ENCODE data around the gene USP3.
"Not testable (repeated sequence)": the region's sequence is repeated elsewhere in the genome, so short reads cannot be mapped to it uniquely, and the experiment has no call there.

The USP3 gene

DNA sequence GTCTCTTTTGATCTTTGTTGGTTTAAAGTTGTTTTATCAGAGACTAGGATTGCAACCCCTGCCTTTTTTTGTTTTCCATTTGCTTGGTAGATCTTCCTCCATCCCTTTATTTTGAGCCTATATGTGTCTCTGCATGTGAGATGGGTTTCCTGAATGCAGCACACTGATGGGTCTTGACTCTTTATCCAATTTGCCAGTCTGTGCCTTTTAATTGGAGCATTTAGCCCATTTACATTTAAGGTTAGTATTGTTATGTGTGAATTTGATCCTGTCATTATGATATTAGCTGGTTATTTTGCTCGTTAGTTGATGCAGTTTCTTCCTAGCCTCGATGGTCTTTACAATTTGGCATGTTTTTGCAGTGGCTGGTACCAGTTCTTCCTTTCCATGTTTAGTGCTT is 116.4 kb downstream of the USP3 start:
- DNase-seq: not testable (repeated sequence)

DNA sequence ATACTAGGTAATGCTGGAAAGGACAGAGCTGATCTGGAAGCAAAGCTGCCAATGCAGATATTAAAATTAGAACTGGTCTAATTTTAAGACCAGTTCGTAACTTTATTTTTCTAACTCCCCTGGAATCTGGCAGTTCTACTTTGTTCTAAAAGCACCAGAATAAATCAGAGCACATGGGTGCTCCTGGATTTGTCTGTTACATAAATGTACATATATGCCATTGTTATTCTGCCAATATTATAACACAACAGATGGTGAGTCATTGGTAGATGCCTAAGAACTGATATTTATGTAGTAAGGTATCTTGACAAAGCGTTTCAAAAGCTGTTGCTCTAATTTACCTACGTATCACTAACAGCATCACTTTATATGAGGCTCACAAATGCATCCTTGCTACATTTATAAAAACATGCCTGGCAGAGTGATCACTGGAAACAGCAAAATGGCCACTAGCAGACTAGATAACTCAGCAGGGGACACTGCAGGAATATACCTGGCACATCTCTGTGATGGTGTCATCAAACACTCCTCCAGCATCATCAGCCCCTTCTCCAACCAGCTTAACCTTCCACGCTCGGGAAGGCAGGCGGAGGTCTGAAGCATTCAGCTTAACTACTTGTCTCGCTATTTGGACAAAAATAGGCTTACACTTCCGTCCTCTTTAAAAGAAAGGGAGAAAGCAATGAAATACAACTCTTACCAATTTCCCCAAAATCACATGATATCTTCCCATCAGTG is 119.0 kb downstream of the USP3 start:
- DNase-seq: no peak

DNA sequence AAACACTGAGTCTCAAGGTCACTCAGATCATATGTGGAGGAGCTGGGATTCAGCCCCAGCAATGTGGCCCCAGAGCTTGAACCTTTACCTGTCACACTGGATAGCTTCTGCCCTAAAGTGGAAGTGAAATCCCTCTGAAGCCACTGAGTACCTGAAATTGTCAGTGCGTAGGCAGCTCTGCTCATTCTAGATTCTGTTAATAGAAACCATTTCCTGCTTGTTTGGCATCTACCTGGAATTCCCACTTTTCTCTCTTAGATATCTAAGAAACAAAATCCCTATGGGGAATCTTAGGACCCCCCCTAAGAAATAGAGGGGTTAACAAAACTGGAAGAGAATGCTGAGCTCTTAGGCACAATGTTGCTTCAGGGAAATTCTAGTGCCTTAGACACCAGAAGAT is 122.6 kb downstream of the USP3 start:
- DNase-seq: no peak

DNA sequence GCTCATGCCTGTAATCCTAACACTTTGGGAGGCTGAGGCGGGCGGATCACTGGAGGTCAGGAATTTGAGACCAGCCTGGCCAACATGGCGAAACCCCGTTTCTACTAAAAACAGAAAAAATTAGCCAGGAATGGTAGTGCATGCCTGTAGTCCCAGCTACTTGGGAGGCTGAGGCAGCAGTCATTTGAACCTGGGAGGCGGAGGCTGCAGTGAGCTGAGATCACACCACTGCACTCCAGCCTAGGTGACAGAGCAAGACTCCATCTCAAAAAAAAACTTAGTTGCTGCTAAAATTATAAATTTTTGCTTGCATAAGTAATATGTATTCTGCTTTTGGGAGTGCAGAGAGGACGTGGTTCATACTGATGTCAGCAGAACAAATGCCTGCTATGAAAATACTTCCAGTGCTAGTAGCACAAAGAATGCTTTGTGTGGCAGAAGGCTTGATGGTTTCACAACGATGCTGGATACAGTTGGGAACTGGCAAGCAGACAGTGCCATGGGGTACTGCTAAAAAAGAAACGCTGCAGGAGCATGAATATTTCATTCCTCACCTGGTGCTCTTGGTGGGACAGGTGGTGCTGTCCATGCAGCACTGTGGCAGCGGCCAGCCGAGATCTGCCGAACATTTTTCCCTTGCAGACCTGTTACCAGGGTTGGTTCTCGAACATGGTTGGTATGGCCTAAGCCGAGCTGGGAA is 123.9 kb downstream of the USP3 start:
- DNase-seq: no peak

DNA sequence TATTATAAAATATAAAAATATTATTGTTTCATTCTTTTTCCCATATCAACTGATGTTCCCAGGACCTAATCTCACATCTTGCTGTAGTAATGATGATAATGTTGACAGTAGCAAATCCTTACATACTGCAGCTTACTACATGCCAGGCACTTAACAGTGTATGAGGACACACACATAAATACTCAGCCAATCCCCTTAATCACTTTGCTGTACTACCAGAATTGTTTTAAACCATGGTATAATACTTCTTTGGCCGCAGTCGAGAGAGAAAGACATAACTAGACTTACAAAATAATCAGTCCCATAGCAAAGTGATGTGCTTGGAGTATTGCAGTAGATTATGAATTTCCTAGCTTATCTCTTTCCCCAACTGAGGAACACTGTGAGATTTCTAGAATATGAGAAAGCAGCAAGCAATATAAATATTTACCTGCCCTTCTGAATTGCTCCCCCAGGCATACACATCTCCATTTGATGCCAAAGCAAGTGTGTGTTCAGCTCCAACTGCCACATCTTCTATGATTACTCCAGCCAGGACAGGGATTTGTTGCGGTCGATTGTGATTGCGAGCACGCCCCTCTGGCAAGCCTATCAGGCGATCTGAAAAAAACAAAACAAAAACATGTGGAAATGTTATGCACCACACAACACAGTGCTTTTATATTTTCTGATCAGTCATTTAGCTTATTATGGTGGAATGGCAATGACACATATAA is 125.8 kb downstream of the USP3 start:
- DNase-seq: no peak

DNA sequence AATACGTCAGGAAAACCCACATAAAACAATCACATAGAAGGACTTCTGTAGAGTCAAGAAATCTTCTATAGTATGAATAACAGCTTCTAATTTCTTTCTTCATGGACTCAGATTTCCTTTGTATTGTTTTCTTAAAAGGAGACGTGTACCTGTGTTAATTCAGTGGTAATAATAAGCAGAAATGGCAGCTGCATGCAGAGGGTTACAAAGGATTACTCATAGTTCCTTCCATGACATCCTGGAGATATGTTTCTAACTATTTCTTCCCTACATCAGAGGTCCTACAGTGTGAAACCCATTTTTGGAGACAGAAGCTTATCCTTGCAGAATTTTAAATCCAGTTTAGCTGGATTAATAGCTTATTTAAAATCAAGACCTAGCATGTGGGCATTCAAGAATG is 128.9 kb downstream of the USP3 start:
- no peak for DNase-seq

DNA sequence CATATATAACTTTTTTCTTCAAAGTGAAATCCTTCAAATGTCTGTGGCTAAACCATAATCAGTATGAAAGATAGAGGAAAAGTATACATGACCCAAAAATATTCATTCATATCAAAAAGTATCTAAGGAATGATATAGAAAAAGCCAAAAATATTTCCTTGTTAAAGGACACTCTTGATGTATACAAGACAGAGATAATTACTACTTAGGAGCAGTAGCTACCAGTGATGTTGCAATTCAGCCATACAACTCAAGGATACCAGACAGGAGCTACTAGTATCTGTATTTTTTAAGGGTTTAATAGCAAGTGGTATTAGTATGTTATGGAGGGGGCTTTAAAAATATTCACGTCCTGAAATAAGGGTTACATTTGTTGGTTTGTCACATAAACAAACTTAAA is 129.8 kb downstream of the USP3 start:
- no peak for DNase-seq

DNA sequence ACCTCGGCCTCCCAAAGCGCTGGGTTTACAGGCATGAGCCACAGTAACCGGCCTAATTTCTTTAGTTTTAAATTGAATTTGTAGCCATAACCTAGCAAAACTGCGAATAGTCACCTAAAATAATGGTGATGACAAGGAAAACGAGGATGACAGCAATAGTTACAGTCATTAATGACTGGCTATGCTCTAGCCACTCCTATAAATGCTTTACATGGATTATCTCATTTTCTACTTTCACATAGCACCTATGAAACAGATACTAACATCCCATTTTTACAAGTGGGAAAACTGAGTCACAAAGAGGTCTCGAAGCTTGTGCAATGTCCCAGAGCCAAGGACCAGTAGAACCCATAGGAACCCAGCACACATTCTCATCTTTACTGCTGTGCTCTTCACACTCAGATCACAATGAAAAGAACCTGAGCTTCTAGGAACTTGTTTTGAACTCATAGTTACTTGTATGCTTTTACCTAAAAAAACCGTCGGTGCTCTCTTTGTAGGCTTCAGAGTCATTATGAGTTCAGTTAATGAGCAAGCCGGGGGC is 132.2 kb downstream of the USP3 start:
- no peak for DNase-seq

DNA sequence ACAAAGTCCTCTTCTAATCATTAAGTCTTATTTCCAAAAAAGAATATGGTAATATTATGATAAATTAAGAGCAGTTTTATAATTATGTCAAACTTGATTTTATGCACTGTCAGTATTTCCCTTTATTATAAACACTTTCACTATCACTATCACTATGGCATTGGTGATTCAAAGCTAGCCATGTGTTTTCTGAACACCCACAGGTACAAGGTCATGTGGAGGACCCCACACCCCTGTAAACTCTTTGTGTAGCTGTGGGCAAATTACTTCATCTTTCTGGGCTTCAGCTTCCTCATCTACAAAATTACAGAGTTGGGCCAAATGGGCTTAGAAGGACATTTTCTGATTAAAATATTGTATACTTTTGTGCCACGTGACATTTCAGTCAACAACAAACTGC is 134.4 kb downstream of the USP3 start:
- DNase-seq: no peak

DNA sequence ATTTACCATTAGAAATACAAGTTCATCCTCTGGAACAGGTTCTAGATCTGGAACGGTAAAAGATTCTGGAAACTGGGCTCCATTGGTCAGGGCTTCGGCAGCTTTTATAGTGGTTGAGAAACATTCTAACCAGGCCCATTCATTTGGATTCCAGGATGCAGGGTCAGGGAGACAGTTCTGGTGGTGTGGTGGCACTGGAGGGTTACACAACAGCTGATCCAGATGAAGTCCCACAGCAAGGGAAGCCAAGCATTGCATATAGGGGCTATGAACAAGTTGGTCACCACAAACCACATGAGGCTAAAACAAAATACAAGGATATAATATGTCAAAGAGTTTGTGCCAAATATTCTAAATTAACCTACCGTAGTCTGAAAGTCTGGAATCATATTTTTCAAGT is 135.8 kb downstream of the USP3 start:
- DNase-seq: no peak

Measured in COR-L47 (cell line).